NCI-H526 (cell line): ENCODE data around the gene CIDEB.

ENCODE experiments used
- DNase-seq, 2 experiments: peaks; one replicate each; lab custom pipeline; 2025; lab: John Stamatoyannopoulos, UW

CIDEB gene

GRCh38 chr14:24269910-24270536 is 37.8 kb downstream of the CIDEB start:
- DNase-seq: no peak

GRCh38 chr14:24269368-24269767 is 38.4 kb downstream of the CIDEB start:
- no peak for DNase-seq

DNA sequence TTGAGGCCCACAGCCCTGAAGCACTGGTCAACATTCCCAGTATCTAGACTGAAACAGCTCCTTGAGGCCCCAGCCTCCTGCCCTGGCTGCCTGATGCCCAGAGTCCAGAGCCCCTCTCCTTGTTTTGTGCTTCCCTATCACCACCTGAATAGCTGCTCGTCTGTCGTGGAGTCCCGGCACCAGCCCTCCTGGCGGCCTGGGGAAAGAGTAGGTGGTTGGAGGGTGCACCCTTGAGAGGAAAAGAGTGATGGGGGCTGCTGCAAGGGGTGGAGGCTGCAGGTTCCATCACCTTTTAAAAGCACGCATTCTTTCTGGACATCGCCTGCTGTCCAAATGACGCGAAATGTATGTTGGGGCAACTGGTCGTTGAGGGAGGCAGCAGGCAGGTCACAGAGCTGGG is 39.6 kb downstream of the CIDEB start:
- no peak for DNase-seq

- no peak for DNase-seq
Measured at GRCh38 chr14:24267516-24267915, 40.3 kb downstream of the CIDEB start.

DNA sequence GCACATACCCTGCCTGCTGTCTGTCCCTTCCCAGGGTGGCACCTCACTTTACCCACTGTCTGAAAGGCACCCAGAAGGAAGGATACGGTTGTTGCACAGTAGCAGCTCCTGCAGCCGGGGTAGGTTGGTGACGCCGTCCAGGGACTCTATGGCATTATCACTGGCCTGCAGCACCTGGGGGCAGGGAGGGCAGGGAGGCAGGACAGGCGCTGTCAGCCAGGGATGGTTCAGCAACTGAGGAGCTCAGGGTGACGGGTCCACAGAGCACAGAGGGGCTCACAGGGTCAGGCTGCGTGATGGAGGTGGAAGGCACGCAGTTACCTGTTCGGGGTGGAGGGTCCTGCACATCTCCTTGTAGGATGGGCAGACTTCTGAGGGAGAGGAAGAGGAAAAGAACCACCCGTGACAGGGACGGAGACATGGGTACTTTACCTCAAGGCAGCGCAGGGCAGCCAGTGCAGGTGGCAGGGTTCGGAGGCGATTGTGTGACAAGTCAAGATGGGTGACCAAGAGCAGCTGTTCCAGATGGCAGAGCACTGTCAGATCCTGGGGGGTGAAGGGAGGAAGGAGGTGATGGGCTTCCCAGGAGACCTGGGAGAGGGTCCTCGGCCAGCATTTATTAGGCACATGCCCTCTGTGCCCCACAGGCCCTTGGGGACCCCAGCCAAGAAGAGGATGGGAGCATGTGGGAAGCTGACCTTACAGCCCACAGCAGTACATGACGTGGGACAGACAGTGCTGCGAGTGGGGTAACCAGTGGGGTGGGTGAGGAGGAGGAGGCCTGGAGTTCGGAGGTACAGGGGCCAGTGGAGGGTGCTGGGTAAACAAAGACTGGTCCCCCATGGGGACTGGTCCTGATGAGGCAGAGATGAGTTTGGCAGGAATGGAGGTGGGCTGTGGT is 41.2 kb downstream of the CIDEB start:
- DNase-seq: no peak

DNA sequence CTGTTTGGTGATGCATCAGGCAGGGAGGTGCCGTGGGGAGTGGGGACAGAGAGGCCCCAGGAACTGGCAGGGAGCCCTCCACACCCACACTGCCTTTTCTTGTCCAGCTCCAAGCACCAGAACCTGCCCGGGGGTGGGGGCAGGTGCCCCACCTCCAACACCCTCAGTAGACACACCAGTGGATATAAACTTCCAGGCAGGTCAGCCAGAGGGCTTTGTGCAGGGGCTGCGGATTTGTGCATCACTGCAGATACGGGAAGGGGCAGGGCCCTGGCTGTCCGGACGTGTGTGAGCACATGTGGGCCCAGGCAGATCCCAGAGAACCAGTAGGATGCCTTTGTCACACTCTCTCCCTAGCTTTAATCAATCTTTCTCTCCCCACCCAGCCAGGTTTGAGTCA is 43.5 kb downstream of the CIDEB start:
- no peak for DNase-seq

- no peak for DNase-seq
Measured at GRCh38 chr14:24263848-24264247, 43.9 kb downstream of the CIDEB start.

DNA sequence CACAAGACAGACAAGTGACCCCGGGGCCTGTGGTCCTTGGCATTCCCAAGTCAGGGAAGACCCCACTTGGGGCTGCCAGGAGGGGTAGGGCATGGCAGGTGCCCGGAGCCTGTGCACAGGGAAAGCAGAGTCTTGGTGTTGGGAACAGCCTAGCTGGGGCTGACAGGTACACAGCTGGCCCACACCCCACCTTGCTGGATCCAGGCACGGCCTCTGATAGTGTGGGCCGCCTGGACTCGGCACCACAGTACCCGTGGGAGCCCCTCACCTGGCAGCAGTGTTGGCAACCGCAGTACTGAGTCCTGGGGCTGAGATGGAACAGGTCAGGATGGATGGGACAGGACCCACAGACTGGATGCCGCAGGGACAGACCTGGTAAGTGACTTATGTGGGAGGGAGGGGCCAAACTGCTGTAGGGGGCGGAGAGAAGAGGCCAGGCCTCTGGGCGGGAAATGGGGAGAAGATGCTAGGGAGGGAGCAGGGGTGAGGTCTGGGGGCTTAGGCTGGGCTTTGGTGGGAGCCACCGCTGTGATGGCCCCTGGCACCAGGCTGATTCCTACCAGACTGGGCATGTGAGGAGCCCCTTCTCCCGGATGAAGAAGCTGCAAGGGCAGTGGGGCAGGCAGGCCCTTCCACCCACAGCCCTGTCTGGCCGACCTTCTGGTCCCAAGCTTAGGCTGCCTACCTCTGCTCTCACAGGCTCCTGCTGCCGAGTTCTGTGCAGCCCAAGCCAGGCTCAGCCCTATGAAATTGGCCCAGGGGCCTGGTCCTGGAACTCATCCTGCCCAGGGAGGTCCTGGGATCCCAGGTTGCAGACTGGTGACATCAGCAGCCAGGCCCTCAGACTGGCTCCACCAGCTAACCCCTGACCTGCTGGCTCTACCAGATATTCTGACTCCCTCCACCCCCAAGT is 44.7 kb downstream of the CIDEB start, which contains the start of gene TGM1:
Gene TGM1 (minus strand): TSS at position 357 of the 913 bp plus-strand sequence. CDS start 825 bp downstream, outside the sequence.
- DNase-seq: no peak

DNA sequence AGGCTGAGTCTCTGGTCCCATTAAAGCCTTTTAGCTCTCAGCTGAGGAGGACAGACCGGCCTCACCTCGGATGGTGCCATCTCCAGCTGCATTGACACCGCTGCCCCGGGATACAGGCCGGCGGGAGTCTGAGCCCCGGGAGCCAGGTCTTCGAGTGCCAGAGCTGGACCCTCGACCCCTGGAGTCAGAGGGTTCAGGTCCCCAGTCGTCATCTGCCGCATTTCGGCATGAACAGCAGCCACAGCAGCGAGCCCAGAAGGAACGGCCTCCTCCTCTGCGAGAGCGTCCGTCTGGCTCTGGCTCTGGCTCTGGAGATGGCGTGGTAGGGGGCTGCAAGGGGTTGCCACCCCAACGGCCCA is 45.8 kb downstream of the CIDEB start:
- no peak for DNase-seq

GRCh38 chr14:24261256-24261968 is 46.4 kb downstream of the CIDEB start:
- no peak for DNase-seq

DNA sequence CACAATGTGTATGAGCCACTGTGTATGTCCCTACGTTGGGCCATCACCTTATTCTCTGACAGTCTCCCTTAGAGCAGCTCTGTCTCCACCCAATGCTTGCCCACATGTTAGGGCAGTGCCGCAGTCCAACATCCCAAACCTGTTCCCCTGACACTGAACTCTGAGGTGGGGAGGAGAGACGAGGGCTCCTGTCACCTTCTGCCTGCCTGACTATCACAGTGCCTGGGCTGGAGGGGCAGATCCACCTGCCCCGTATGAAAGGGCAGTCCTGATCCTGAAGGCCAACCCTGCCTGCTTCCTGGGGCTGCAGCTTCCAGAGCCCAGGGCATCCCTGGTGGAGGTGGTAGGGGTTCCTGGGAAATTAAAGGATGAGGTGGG is 47.0 kb downstream of the CIDEB start:
- DNase-seq: no peak

DNA sequence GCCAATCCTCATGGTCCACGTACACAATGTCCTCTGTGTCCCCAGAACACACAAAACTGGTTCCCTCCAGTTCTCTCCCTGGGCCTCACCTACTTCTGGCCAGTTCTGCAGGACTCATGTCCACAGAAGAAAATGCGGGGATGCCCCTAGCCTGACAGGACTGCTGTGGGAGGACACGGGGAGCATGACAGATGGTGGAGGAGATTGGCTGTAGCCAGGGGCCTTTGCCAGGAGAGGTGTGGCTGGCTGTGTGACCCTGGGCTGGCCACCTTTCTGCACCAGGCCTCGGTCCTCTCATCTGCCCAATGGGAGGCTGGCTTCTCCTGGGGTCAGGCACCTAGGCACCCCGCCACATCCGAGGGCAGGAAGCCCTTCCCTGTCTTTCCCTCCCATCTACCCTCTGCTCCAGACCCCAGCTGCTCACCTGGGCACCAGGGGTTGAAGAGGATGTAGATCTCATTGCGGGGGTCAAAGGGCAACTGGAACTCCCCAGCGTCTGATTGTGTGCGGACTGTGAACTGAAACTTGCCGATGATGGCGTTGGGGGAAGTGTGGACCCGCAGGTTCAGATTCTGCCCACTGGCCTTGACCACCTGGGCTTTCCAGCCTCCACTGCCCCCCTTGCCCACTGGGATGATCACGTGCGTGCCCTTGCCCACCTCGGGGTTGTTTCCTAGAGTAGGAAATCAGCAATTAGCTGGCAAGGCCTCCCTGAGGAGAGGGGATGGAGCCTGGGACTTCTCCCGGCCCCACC is 47.6 kb downstream of the CIDEB start:
- no peak for DNase-seq

GRCh38 chr14:24259282-24260025 is 48.3 kb downstream of the CIDEB start:
- no peak for DNase-seq

DNA sequence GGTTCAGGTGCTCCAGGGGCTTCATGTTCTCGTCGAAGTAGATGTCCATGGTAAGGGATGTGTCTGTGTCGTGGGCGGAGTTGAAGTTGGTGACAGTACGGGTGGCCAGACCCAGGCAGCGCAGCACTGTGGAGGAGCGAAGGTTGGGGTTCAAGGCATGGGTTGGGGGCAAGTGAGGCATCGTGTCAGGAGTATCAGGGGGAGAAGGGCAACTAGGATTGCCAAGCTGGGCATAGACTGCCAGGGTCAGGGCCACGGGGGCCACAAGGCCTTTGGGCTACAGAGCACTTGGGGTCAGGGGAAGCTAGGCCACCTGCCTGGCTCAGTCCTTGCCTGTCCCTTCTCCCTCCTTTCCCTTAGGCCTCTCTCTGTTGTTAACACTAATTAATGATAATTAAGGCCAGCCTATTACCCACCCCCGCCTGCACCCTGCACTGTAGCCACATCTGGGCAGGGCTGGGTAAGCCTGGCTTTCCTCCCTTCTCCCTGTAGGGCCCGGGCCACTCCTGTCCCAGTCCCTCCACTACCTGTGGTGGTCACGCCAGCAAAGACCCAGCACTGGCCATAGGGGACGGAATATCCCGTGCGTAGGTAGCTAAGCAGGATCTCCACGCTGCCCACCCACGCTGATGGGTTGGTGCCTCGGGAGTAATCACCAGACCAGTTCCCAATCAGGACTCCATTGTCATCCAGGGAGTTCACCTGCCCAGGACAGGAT is 49.1 kb downstream of the CIDEB start:
- DNase-seq: no peak

DNA sequence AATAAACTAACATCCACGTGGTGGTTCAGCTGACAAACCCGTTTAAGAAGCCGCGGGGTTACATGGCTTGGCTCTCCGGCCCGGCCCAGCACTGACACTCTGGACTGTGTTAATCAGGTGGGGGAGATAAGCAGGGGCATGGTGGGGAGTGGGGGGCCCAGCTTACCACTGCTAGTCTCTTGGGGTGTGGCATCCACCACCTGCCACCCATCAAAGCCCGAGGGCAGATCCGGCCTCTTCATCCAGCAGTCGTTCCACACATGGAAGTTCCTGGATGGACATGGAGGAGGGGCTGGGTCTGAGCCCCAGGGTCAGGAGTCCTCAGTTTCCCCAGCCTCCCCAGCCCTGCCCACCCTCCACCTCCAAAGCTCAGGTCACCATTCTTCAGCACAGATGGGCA is 49.7 kb downstream of the CIDEB start:
- DNase-seq: no peak

DNA sequence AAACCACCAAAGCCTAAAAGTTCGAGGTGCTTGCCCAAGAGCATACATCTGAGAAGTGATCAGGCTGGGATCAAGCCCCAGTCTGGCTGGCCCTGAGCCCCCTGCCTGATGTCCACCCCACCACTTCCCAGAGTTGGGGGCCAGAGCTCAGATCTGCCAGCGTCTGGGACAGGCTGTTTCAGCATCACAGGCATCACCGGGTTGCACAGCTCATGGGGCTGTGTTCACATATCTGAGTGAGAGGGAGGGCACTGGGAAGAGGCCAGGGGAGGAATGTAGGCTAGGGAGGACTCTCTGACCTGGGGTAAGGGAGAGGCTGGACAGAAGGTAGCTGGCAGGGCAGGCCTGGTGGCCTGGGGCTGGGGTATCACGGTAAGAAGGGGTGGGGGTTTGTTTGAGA is 50.8 kb downstream of the CIDEB start:
- no peak for DNase-seq

GRCh38 chr14:24255931-24256711 is 51.7 kb downstream of the CIDEB start:
- DNase-seq: no peak

GRCh38 chr14:24255438-24255837 is 52.3 kb downstream of the CIDEB start:
- no peak for DNase-seq
